HG02943 (cell line): ENCODE measurements around the gene XPOT.
A peak's percentile ranks its signal among the peaks of the same experiment; 100 is the strongest.
"Not testable (repeated sequence)": the region's sequence is repeated elsewhere in the genome, so short reads cannot be mapped to it uniquely, and the experiment has no call there.

Experiments used
- ATAC-seq: cut with Tn5 transposase; IDR thresholded peaks from one replicate; pipeline ENCODE4 v1.9.1; 2021; ENCODE audit warnings: mild to moderate bottlenecking, low read depth, moderate library complexity; ENCODE audit not compliant: unreplicated experiment

XPOT gene, protein sequence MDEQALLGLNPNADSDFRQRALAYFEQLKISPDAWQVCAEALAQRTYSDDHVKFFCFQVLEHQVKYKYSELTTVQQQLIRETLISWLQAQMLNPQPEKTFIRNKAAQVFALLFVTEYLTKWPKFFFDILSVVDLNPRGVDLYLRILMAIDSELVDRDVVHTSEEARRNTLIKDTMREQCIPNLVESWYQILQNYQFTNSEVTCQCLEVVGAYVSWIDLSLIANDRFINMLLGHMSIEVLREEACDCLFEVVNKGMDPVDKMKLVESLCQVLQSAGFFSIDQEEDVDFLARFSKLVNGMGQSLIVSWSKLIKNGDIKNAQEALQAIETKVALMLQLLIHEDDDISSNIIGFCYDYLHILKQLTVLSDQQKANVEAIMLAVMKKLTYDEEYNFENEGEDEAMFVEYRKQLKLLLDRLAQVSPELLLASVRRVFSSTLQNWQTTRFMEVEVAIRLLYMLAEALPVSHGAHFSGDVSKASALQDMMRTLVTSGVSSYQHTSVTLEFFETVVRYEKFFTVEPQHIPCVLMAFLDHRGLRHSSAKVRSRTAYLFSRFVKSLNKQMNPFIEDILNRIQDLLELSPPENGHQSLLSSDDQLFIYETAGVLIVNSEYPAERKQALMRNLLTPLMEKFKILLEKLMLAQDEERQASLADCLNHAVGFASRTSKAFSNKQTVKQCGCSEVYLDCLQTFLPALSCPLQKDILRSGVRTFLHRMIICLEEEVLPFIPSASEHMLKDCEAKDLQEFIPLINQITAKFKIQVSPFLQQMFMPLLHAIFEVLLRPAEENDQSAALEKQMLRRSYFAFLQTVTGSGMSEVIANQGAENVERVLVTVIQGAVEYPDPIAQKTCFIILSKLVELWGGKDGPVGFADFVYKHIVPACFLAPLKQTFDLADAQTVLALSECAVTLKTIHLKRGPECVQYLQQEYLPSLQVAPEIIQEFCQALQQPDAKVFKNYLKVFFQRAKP

DNA sequence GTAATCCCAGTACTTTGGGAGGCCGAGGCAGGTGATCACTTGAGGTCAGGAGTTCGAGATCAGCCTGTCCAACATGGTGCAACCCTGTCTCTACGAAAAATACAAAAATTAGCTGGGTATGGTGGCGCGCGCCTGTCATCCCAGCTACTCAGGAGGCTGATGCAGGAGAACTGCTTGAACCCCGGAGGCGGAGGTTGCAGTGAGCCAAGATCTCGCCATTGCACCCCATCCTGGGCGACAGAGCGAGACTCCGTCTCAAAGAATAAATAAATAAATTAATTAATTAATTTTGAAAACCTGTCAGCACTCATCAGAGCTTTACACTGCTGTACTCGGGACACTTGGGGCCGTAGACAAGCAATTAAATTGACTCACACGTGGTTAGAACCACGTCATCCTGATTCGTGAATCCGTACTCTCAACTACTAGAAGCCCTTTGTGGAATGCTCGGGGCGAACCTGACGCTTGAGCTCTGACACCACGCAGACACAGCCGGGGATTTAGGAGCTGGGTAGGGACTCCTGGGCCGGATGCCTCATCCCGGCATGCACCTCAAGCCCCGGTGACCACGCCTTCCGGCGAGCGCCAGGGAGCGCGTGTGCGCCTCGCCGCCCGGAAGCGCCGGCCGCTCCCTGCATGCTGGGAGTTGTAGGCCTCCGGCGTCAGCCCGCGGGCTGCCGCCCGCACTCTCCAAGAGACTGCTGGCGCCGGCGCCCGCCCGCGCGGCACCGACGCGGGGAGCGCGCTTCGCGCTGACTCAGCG is at the start of gene XPOT:
XPOT (plus strand) TSS at position 686 of the 763 bp plus-strand sequence. CDS start 5,644 bp downstream, outside the sequence.
- ATAC-seq = peak; percentile 93

DNA sequence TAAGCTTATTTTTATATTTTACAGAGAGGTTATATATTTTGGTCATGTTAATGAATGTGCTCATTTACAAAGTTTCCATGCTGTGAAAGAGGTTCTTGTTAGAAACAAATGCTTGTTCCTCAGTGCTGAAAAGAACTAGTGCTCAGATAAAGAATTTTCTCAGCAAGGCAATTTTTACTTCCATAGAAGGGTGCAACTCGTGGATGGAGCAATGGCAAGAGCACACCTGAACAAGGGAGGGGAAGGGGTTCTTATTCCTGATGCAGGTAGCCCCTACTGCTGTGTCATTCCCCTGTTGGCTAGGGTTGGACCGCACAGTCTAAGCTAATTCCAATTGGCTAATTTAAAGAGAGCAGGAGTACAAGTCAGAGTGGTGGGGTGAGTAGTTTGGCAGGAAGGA is 48.0 kb upstream of the XPOT start:
- not testable (repeated sequence) for ATAC-seq

DNA sequence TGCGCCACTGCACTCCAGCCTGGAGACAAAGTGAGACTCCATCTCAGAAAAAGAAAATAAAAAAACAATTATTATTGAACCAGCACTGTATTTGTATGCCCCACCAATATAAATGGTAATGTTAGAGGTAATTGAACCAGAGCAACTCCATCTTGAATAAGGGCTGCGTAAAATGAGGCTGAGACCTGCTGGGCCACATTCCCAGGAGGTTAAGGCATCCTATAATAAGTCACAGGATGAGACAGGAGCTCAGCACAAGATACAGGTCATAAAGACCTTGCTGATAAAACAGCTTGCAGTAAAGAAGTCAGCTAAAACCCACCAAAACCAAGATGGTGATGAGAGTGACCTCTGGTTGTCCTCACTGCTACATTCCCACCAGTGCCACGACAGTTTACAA is 43.0 kb upstream of the XPOT start:
- not testable (repeated sequence) for ATAC-seq

DNA sequence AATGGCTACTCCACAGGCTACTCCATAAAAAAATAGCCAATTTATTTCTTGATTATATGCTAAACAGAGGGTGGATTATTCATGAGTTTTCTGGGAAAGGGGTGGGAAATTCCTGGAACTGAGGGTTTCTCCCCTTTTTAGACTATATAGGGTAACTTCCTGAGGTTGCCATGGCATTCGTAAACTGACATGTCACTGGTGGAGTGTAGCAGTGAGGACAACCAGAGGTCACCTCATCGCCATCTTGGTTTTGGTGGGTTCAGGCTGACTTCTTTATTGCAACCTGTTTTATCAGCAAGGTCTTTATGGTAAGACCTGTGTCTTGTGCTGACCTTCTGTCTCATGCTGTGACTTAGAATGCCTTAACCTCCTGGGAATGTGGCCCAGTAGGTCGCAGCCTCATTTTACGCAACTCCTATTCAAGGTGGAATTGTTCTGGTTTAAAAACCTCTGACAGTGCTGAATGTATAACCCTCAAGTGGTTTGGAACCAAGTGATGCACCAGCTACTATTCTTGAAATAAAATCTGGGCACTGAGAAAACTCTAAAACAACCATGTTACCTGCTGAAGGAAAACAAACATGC is 41.4 kb upstream of the XPOT start:
- ATAC-seq = no peak

DNA sequence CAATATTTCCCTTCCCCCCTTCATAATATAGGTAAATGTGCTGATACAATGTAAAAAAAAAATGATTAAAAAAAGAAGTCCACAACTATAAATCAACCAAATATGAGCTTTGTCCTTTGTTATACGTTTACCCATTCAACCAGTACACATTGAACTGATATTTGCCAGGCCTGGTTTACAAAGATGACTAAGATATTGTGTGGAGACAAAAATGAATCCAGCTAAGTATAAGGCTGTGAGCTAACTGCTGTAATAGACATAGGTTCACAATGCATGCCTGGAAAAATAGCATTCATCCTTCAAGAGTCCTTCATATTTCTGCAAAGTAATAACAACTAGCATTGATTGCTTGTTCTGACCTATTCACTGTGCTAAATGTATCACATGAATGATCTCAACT is 20.5 kb upstream of the XPOT start:
- ATAC-seq = no peak

DNA sequence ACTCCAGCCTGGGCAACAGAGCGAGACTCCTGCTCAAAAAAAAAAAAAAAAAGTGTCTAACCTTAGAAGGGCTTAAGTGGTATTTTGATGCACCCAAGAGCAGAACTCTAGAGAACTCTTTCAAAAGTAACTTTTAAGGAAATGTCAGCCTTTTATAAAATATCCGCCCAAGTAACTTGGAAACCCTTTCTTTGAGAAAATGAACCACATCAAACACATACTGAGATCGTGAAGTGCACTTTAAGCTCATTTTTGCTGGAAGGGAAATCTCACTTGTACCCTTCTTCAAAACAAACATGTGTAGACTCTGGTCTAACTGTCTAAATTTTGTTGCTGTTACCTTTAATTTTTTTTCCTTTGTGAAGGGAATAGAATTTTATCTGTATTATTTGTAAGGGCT is 19.2 kb upstream of the XPOT start:
- ATAC-seq = no peak

DNA sequence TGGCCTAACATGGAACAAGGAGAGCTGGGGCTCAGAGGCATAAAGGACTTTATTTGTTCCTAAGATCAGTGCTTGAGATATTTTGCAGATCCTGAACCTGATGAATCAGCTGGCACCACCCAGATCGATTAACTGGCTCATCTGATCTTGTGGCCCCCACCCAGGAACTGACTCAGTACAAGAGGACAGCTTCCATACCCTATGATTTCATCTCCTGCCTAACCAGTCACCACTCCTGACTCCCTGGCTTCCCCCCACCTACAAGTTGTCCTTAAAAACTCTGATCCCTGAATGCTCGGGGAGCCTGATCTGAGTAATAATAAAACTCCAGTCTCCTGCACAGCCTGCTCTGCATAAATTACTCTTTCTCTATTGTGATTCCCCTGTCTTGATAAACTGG is 18.7 kb upstream of the XPOT start:
- no peak for ATAC-seq

DNA sequence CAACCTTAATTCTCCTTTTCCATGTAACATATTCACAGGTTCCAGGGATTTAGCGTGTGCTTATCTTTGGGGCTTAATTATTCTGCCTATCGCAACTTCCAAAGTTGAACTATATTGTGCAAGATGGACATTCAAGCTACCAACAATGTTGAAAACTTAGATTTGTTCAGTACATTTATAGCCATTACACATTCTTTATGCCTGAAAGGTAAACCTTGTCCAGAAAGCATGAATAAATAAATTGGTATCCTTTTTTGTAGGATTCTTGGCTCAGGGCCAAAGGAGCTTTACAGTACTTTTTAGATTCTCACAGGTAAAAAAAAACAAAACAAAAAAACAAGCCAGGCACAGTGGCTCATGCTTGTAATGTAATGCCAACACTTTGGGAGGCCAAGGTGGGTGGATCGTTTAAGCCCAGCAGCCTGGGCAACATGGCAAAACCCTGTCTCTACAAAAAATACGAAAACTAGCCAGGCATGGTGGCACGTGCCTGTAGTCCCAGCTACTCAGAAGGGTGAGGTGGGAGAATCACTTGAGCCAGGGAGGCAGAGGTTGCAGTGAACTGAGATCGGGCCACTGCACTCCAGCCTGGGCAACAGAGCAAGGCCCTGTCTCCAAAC is 16.9 kb upstream of the XPOT start:
- no peak for ATAC-seq

DNA sequence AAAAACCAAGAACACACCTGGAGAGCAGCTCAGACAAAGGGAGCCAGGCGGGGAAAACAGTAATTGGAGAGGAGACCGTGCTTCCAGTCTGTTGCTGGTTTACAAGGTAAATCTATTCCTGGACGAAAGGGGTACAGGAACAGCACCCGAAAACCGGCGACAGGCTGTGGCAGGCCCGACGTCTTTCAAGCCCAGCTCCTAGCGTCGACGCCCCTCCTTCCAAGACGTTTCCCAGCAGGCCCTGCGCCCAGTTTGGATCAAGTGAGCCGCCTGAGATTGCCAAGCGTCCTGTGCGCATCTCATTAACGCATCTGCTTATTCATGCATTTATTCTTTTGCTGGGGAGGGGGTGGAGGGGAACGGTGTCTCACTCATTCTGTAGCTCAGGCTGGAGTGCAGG is 15.0 kb upstream of the XPOT start:
- ATAC-seq = no peak

DNA sequence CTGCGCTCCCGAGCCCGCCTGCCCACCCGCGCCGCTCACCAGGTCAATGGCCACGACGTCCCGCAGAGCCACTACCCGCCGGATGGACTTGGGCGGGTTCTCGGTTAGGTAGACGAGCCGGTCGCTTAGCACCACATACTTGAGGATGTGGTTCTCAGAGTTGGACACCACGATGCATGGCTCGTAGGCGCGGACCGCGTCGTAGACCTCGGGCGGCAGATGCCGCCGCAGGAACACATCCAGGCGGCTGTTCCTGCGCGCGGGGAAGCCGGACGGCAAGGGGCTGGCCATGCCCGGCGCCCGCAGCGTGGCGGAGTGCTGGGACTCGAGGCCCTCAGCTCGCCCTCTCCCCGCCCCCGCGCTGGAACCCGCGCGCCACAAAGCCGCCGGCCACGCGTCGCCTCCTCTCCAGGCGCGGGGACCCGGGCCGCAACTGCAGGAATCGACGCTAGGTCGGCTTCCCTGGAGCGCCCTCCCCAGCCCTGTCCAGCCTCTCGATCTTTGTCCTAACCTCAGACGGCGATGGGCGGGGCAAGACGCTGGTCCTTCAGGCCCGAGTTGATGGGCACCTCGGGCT is 13.8 kb upstream of the XPOT start, which contains the start of gene C12orf56:
C12orf56 (minus strand) TSS at position 484 of the 577 bp plus-strand sequence; CDS start at position 291, 193 bp downstream.
- no peak for ATAC-seq

DNA sequence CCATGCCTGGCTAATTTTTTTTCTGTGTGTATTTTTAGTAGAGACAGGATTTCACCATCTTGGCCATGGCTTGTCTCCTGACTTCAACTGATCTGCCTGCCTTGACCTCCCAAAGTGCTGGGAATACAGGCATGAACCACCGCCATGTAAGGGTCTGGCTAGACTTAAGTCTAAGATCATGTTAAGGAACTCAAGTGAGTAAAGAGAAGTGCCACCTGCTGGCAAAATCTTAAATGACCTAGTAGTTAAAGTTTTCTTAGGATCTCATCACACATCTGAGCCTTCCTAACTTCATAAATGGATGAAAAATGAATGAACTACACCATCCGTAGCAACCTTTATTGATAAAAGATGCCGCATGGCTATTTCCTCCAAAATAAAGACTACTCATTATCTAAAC is 12.0 kb upstream of the XPOT start:
- ATAC-seq = no peak

DNA sequence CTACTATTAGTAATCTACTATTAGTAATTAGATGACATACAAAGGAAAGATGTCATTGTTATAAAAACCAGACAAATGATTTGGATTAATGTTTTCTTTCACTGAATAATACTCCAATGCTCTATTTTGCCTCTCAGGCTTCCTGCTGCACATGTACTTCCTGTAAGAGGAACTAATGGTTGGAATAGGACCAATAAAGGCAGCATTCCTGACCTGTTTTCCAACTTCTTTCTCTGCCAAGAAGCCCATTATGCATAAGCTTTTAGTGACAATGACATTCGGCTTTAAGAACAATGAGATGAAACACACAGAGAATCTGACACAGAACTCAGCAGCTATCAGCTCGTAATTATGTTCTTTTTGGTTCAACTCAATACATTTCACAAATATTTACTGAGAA is 8.5 kb upstream of the XPOT start:
- no peak for ATAC-seq

DNA sequence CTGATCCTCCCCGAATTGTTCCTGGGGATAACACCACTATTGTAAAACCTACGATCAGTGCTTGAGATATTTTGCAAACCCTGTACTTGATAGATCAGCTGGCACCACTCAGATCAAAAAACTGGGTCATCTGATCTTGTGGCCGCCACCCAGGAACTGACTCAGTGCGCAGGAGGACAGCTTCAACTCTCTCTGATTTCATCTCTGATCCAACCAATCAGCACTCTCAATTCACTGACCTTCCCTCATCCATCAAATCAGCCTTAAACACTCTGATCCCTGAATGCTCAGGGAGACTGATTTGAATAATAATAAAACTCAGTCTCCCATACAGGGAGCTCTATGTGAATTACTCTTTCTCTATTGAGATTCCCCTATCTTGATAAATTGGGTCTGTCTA is 4.2 kb upstream of the XPOT start:
- no peak for ATAC-seq

DNA sequence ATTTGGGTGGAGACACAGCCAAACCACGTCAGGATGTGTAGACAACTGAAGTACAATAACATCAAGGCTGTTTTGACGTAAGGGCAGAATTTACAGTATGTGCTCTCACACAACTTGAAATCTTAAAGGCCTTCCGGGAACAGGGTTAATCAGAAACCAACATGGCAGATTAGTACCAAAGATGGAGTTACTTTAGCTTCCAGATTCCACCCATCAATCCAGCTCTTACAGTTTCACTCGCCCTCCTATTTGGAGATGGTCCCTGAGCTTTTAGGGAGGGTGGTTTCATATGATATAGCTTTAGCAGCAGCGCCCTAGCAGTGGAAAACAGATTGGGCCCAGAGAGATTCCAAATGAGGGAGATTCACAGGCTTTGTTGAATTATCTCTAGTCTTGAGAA is 2.0 kb upstream of the XPOT start:
- ATAC-seq = no peak

DNA sequence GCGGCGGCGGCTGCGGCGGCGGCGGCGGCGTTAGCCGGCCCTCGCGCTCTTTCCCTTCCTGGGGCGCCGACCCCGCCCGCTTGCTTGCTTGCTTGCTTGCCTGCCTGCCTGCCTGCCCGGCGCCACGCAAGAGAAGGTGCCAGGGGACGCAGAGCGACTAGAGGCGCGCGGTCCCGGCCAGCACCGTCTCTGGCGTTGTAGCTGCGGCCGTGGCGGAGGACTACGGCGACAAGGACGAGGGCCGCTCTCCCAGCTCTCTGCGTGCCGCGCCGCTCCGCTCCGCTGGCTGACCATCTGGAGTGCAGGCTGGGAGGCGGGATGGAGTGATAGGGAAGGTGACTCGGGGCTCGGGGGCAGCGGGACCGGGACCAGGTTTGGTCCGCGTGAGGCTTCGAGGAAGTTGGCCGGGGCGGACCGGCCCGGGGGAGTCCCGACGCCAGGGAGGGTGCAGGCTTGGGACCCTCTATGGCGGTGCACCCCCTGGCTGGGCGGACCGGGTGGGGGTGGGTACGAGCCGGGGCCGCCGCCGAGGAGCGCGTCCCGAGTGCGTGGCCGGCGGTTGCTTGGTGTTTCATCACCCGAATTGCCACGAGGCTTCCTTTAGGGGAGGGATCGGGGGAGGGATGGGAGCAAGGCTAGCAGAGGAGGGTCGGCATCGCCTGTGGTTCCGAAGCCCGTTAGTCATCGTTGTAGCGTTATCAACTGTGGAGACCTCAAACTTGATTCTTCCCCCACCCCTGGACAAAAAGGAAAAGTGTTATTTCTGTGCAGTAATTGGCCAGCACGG is 471 bp downstream of the XPOT start:
- ATAC-seq = peak; percentile 39

DNA sequence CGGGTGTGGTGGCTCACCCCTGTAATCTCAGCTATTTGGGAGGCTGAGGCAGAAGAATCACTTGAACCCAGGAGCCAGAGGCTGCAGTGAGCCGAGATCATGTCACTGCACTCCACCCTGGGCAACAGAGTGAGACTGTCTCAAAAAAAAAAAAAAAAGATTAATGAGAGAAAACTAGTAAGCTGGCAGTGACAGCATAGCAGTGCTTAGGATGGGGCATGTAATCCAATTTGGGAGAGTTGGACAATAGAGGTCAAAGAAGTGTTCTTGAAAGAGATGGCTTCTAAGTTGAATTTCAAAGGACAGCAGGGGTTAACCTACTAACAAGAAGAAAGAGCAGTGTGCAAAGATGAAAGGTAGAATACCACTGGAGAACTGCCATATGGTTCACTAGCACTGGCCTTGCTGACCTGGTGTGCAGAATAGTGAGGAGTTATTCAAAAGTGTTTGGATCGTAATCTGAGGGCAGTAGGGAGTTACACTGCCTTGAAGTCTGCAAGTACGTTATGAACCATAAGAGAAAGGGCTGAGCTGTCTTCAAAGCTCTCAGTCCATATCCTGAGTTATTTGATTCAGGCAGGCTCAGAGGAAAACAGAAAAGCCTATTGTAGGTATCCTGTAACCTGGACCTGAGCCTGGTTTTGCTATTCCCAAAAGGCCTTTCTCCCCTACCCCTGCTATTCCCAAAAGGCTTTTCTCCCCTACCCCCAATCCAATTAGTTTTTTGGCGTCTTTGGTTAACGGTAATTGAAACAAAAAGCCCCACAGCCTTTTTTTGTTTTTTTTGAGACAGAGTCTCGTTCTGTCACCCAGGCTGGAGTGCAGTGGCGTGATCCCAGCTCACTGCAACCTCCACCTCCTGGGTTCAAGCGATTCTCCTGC is 3.4 kb downstream of the XPOT start:
- ATAC-seq = no peak

DNA sequence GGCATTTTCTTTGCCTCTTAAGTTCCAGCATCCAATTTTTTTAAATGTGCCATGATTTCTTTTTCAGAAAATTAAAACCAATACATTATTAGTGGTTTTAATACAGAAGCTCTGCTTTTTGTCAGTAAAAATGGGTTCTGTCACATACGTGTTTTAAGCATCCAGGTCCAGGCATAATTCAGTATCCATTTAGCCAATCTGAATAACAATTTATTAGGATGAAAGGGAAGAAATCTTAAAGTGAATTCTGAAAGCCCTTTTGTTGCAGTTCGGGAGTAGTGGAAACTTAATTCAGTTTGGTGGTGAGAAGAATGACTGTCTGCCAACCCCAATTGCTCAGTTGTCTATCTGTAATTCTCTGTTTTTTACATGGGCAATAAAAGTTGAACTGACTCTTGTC is 7.2 kb downstream of the XPOT start:
- ATAC-seq = no peak

DNA sequence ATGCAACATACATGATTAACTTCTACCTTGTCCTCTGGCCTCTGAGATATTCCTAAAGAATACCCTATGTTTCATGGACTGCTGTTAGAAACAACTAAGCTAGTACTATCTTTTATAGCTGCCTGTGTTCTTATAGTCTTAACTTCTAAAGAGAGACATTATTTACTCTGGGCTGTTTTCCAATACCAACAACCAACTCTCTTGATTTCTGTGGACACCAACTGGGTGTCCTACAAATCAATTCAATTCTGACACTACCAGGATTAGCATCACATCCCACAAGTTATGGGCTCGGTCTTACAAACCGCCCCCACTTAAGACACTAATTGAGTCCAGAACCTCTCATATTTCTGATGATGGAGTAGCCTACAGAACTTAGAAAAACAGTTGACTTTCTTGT is 8.3 kb downstream of the XPOT start:
- ATAC-seq = no peak
